HepG2 (cell line): Measurements from ENCODE around the gene SYNM. TPM values are rescaled to one million over a fixed set of nuclear protein-coding genes. Genes with fewer than 3 reads are reported as not detected.

Source experiments
- HMGXB4 ChIP-seq, 2 experiments: sonication (generic) in 1 of 2; formaldehyde crosslinking in 1 of 2; IDR thresholded peaks; 2 replicates each; pipeline versions ENCODE4 v1.4.0 to v1.6.1; 2018 to 2020; ENCODE audit warnings: missing genetic modification reagents in 2 of 2, borderline replicate concordance in 1 of 2, low read depth in 1 of 2, mild to moderate bottlenecking in 1 of 2, missing biosample characterization in 1 of 2
- ZBTB39 ChIP-seq: sonication (generic); formaldehyde crosslinking; IDR thresholded peaks from 2 replicates; pipeline ENCODE4 v1.5.0; 2020; ENCODE audit warnings: missing genetic modification reagents
- ZNF142 ChIP-seq: sonication (generic); formaldehyde crosslinking; IDR thresholded peaks from 2 replicates; pipeline ENCODE4 v1.4.0; 2020; ENCODE audit warnings: missing genetic modification reagents
- polyA plus RNA-seq, 8 experiments: library from polyadenylated mRNA; depleted of rRNA in 3 of 8; stranded (reverse) in 7 of 8; unstranded in 1 of 8; fragments of >200 nt; fragmentation: Illumina TruSeq in 4 of 8; extraction: Trizol in 4 of 8; gene quantifications; 2 replicates each; pipeline versions ENCODE4 v1.2.1 to v1.2.3, GENCODE V29; 2011 to 2016; ENCODE audit warnings: low read depth in 4 of 8, missing spikeins in 1 of 8, mixed read lengths in 1 of 8; ENCODE audit not compliant: insufficient read depth in 1 of 8
- total RNA-seq, 5 experiments: library from RNA; depleted of rRNA; stranded (reverse); fragments of >200 nt; fragmentation: Illumina TruSeq; extraction: Trizol; gene quantifications; 2 replicates each; pipeline ENCODE4 v1.2.3, GENCODE V29; 2016; ENCODE audit warnings: low read depth in 1 of 5

Gene SYNM
- total and polyA plus RNA-seq, 2 of the 13 experiments (the other 11 are each of a cell fraction or from before 2014, with no cell fraction given): 1.1 to 3.7 TPM

GRCh38 chr15:99076109-99076508 is 28.8 kb upstream of the SYNM start (continued):
- TF ChIP-seq HMGXB4 (CRISPR knock-in tag; IDR thresholded peaks at IDR 0.05; ENCODE audit: borderline replicate concordance in 1 of 2, low read depth in 1 of 2): no peak
- no peak for TF ChIP-seq ZBTB39 (CRISPR knock-in tag)
- TF ChIP-seq ZNF142 (CRISPR knock-in tag): no peak
